OCI-LY7 (cell line): ENCODE measurements around the gene KRT9. TPM values are rescaled to one million over a fixed set of nuclear protein-coding genes. Genes with fewer than 3 reads are reported as not detected.

ENCODE experiments used
- BruUV-seq: library from RNA; stranded (reverse); fragments of 400-500 nt; replicated peaks from 2 replicates; lab custom pipeline; 2021; lab: Mats Ljungman, UMichigan
- CTCF ChIA-PET: fragments of 300-600 bp; sonication (Branson Sonifier 250); formaldehyde crosslinking; loops from one replicate; lab custom pipeline; 2022; ENCODE audit warnings: antibody characterized with exemption; ENCODE audit not compliant: unreplicated experiment; lab: Charles Lee
- POLR2A ChIA-PET: fragments of 300-600 bp; sonication (Branson Sonifier 250); formaldehyde crosslinking; loops from one replicate; lab custom pipeline; 2022; ENCODE audit warnings: antibody characterized with exemption; lab: Charles Lee
- DNase-seq: peaks from one replicate; pipeline ENCODE4 v3.0.0-alpha.2; 2015; ENCODE audit warnings: low spot score
- H2AFZ ChIP-seq: fragments of 200-600 bp; sonication (generic), shearing (Covaris generic); 2 replicates; pipeline ENCODE4 v1.6.1; 2014; ENCODE audit warnings: mild to moderate bottlenecking, antibody characterized with exemption, low read length, moderate library complexity
- H3K27ac ChIP-seq: fragments of 200-600 bp; sonication (generic); 2 replicates; pipeline ENCODE4 v1.5.1; 2014; ENCODE audit warnings: mixed run types, low read depth, mild to moderate bottlenecking, moderate library complexity, low read length, inconsistent platforms; ENCODE audit not compliant: poor library complexity, severe bottlenecking
- H3K36me3 ChIP-seq: fragments of 200-600 bp; sonication (generic); 2 replicates; pipeline ENCODE4 v1.6.1; 2014; ENCODE audit warnings: mild to moderate bottlenecking, antibody characterized with exemption, low read length, moderate library complexity, mixed read lengths; ENCODE audit not compliant: insufficient read depth
- H3K4me1 ChIP-seq: fragments of 200-600 bp; sonication (generic); 2 replicates; pipeline ENCODE4 v1.5.1; 2014; ENCODE audit warnings: mild to moderate bottlenecking, low read length; ENCODE audit not compliant: insufficient read depth, poor library complexity, severe bottlenecking
- H3K4me2 ChIP-seq: fragments of 200-600 bp; sonication (generic); 2 replicates; pipeline ENCODE4 v1.6.1; 2014; ENCODE audit warnings: mild to moderate bottlenecking, low read length
- H3K4me3 ChIP-seq: fragments of 200-600 bp; sonication (generic); 2 replicates; pipeline ENCODE4 v1.5.1; 2014; ENCODE audit warnings: mild to moderate bottlenecking, low read depth, low read length; ENCODE audit not compliant: poor library complexity, severe bottlenecking
- H3K79me2 ChIP-seq: fragments of 200-600 bp; sonication (generic); 2 replicates; pipeline ENCODE4 v1.6.1; 2016; ENCODE audit warnings: low read depth, mild to moderate bottlenecking, low read length, moderate library complexity, mixed read lengths; ENCODE audit not compliant: insufficient read depth
- H3K9me2 ChIP-seq: fragments of 200-600 bp; sonication (generic); 2 replicates; pipeline ENCODE4 v1.6.1; 2016; ENCODE audit warnings: mild to moderate bottlenecking, low read length, mixed read lengths; ENCODE audit not compliant: insufficient read depth
- H3K9me3 ChIP-seq: fragments of 200-600 bp; sonication (generic); 2 replicates; pipeline ENCODE4 v1.6.1; 2014; ENCODE audit warnings: mild to moderate bottlenecking, mixed run types, low read length, mixed read lengths
- H4K20me1 ChIP-seq: fragments of 200-600 bp; sonication (generic); 2 replicates; pipeline ENCODE4 v1.6.1; 2014; ENCODE audit warnings: mild to moderate bottlenecking, antibody characterized with exemption, low read length, moderate library complexity, mixed read lengths; ENCODE audit not compliant: insufficient read depth
- CTCF ChIP-seq: fragments of 200-600 bp; sonication (generic); conservative IDR thresholded peaks from 2 replicates; pipeline ENCODE4 v1.5.1; 2014; ENCODE audit warnings: mild to moderate bottlenecking, antibody characterized with exemption, low read length, moderate library complexity, mixed read lengths
- EZH2phosphoT487 ChIP-seq: fragments of 200-600 bp; sonication (generic); IDR thresholded peaks from 2 replicates; pipeline ENCODE4 v1.6.1; 2018; ENCODE audit warnings: low read depth, borderline replicate concordance, mild to moderate bottlenecking, mixed run types, antibody characterized with exemption, low read length, moderate library complexity, mixed read lengths
- intact Hi-C: fragments of 100-400 bp; cut with micrococcal nuclease; formaldehyde crosslinking; loops from one replicate; pipeline ENCODE4 v1.10.0; 2022; ENCODE audit not compliant: unreplicated experiment
- total RNA-seq, 2 experiments: library from RNA; depleted of rRNA in 1 of 2; stranded (reverse); fragments of >200 nt in 1 of 2; shearing (Covaris generic) in 1 of 2; gene quantifications; 2 replicates each; pipeline ENCODE4 v1.2.3, GENCODE V29; 2014 to 2022

The KRT9 gene
- total RNA-seq, 2 experiments from 2014 or later = not detected

- TF ChIP-seq EZH2phosphoT487 (no peak), CTCF (no peak)
- Histone ChIP-seq H3K9me3 (no peaks in the 10 kb centered on the region), H3K27ac (no peak overlapping the region), H3K4me1 (no peaks in the 10 kb centered on the region), H3K79me2 (no peaks in the 10 kb centered on the region), H2AFZ (no peak overlapping the region), H4K20me1 (no peaks in the 10 kb centered on the region), H3K4me2 (no peak overlapping the region), H3K9me2 (no peaks in the 10 kb centered on the region), H3K36me3 (no peaks in the 10 kb centered on the region), H3K4me3 (no peak overlapping the region)
- no TSS peak for BruUV-seq
- intact Hi-C loops = no loop called here
- CTCF ChIA-PET = no interaction called here
- POLR2A ChIA-PET = no interaction called here
- no peak for DNase-seq
These were observed 14.9 kb downstream of the KRT9 start for GRCh38 chr17:41556931-41557330.

- BruUV-seq = no TSS peak
- no peak overlapping the region for H3K27ac ChIP-seq
- ChIA-PET CTCF (no interaction called here), POLR2A (no interaction called here)
- TF ChIP-seq CTCF = no peak
- no peak for TF ChIP-seq EZH2phosphoT487
- no peak for DNase-seq
- intact Hi-C loops = no loop called here
- H3K9me2 ChIP-seq = no peaks in the 10 kb centered on the region
- no peak overlapping the region for H3K4me3 ChIP-seq
- H4K20me1 ChIP-seq = no peaks in the 10 kb centered on the region
- no peak overlapping the region for H2AFZ ChIP-seq
- no peaks in the 10 kb centered on the region for H3K4me1 ChIP-seq
- no peaks in the 10 kb centered on the region for H3K9me3 ChIP-seq
- H3K79me2 ChIP-seq = no peaks in the 10 kb centered on the region
- no peaks in the 10 kb centered on the region for H3K36me3 ChIP-seq
- no peak overlapping the region for H3K4me2 ChIP-seq
These were observed 15.6 kb downstream of the KRT9 start for GRCh38 chr17:41556306-41556705.

- Histone ChIP-seq H3K4me3 (no peak overlapping the region), H4K20me1 (no peaks in the 10 kb centered on the region), H3K9me2 (no peaks in the 10 kb centered on the region), H3K79me2 (no peaks in the 10 kb centered on the region), H3K36me3 (no peaks in the 10 kb centered on the region), H3K9me3 (no peaks in the 10 kb centered on the region), H3K4me2 (no peak overlapping the region), H3K27ac (no peak overlapping the region), H2AFZ (no peak overlapping the region), H3K4me1 (no peaks in the 10 kb centered on the region)
- intact Hi-C loops = no loop called here
- no peak for TF ChIP-seq EZH2phosphoT487
- TF ChIP-seq CTCF = no peak
- no TSS peak for BruUV-seq
- DNase-seq = no peak
- CTCF ChIA-PET = no interaction called here
- POLR2A ChIA-PET = no interaction called here
These were observed 16.6 kb downstream of the KRT9 start for GRCh38 chr17:41555105-41555887.
